Esophagus squamous epithelium (tissue), 5 donors: ENCODE measurements around the gene LGALS13. TPM values are rescaled to one million over a fixed set of nuclear protein-coding genes. Genes with fewer than 3 reads are reported as not detected.

Experiments
- DNase-seq: peaks from one replicate; lab custom pipeline; 2025; lab: John Stamatoyannopoulos, UW
- H3K27ac ChIP-seq, 4 donors: fragments of 200-600 bp; sonication (generic); one replicate each; pipeline ENCODE4 v1.5.1; 2016 to 2019; ENCODE audit warnings: mild to moderate bottlenecking in 1 of 4
- H3K27me3 ChIP-seq, 4 donors: fragments of 200-600 bp; sonication (generic); 1 replicate in 3 of 4; 2 replicates in 1 of 4; pipeline versions ENCODE4 v1.5.1 to v1.6.0; 2017 to 2021; ENCODE audit warnings: antibody characterized with exemption in 1 of 4
- H3K36me3 ChIP-seq, 3 donors: fragments of 200-600 bp; sonication (generic); one replicate each; pipeline ENCODE4 v1.5.1; 2016 to 2019
- H3K4me1 ChIP-seq, 3 donors: fragments of 200-600 bp; sonication (generic); one replicate each; pipeline ENCODE4 v1.5.1; 2017 to 2019
- H3K4me3 ChIP-seq, 4 donors: fragments of 200-600 bp; sonication (generic); 1 replicate in 3 of 4; 2 replicates in 1 of 4; pipeline ENCODE4 v1.5.1; 2016 to 2019; ENCODE audit warnings: mild to moderate bottlenecking in 2 of 4, moderate library complexity in 1 of 4
- H3K9me3 ChIP-seq, 3 donors: fragments of 200-600 bp; sonication (generic); one replicate each; pipeline ENCODE4 v1.5.1; 2016 to 2019
- POLR2A ChIP-seq, 4 donors: fragments of 450-650 bp; IDR thresholded peaks; one replicate each; pipeline ENCODE4 v1.6.1; 2017; ENCODE audit warnings: antibody characterized with exemption in 4 of 4, mild to moderate bottlenecking in 4 of 4, moderate library complexity in 3 of 4
- WGBS, 2 donors: methylation state at CpG; one replicate each; pipeline ENCODE4 v1.1.5; 2018; 5-methylcytosine and 5-hydroxymethylcytosine counted together
- intact Hi-C: fragments of 100-400 bp; cut with DNase I; formaldehyde crosslinking; loops from one replicate; pipeline ENCODE4 v1.15.0; 2022
- total RNA-seq, 4 donors: library from RNA; depleted of rRNA; stranded (reverse); fragments of >200 nt; gene quantifications; one replicate each; pipeline ENCODE4 v1.1.0, GENCODE V29; 2016
- TF ChIP-seq, protein P1 (sequence below), 6 experiments: fragments of 450-650 bp in 4 of 6; fragments of 200-600 bp in 2 of 6; sonication (generic) in 2 of 6; IDR thresholded peaks; one replicate each; pipeline ENCODE4 v1.5.1; 2016 to 2019; ENCODE audit warnings: antibody characterized with exemption in 6 of 6, mild to moderate bottlenecking in 4 of 6, moderate library complexity in 4 of 6
- donor health status: DM: yes; HTN: yes; CAD: no.

LGALS13 gene
- total RNA-seq, 4 donors from 2014 or later, result not detected

DNA sequence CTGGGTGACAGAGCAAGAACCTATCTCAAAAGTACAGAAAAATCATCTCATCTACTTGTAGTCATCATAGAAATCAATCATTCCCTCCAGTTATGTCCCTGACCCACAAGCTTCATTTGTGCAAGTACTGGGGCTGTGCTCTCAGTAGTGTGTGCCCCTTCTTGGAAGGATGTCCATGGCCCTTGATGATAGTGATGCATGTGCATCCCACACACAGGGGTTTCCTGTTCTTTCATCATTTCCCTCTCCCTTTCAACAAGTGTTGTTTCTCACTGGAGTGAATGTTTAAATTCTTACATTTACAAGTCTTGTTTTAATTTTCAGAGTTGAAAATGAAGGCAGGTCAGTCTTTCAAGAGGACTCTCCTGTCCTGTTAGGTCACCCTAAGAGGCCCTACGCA is 1.5 kb downstream of the LGALS13 start:
- H3K27ac ChIP-seq, result no peak overlapping the region
- no peaks in the 10 kb centered on the region for H3K36me3 ChIP-seq
- 80 to 91% methylated on average over 1 of the region's 1 CpG for WGBS, 2 donors
- H3K4me1 ChIP-seq, result no peaks in the 10 kb centered on the region
- intact Hi-C loops, result no loop called here
- DNase-seq, result no peak
- H3K27me3 ChIP-seq, result peaks cover 0 to 20% (median 0%) of the 10 kb centered on the region in 4 donors
- no peaks in the 10 kb centered on the region for H3K9me3 ChIP-seq
- no peak for TF ChIP-seq POLR2A (IDR thresholded peaks at IDR 0.05)
- TF ChIP-seq, protein P1, sequence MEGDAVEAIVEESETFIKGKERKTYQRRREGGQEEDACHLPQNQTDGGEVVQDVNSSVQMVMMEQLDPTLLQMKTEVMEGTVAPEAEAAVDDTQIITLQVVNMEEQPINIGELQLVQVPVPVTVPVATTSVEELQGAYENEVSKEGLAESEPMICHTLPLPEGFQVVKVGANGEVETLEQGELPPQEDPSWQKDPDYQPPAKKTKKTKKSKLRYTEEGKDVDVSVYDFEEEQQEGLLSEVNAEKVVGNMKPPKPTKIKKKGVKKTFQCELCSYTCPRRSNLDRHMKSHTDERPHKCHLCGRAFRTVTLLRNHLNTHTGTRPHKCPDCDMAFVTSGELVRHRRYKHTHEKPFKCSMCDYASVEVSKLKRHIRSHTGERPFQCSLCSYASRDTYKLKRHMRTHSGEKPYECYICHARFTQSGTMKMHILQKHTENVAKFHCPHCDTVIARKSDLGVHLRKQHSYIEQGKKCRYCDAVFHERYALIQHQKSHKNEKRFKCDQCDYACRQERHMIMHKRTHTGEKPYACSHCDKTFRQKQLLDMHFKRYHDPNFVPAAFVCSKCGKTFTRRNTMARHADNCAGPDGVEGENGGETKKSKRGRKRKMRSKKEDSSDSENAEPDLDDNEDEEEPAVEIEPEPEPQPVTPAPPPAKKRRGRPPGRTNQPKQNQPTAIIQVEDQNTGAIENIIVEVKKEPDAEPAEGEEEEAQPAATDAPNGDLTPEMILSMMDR (IDR thresholded peaks at IDR 0.05), result no peak
- no peak overlapping the region for H3K4me3 ChIP-seq

DNA sequence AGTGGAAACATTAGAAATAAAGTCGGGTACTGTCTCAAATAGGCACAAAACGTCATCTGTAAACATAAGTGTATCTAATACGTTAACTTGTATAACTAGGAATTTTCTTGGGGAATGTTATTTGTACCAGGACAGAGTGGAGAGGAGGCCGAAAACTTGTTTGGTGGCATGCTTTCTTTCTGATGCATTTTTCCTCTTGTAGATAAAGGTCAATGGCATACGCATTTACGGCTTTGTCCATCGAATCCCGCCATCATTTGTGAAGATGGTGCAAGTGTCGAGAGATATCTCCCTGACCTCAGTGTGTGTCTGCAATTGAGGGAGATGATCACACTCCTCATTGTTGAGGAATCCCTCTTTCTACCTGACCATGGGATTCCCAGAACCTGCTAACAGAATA is 4.7 kb downstream of the LGALS13 start:
- TF ChIP-seq POLR2A (IDR thresholded peaks at IDR 0.05), result no peak
- TF ChIP-seq, protein P1 (IDR thresholded peaks at IDR 0.05), result no peak
- Histone ChIP-seq H3K36me3 (no peaks in the 10 kb centered on the region), H3K27me3 (peaks cover 0 to 9% (median 0%) of the 10 kb centered on the region in 4 donors), H3K27ac (no peak overlapping the region), H3K4me1 (no peaks in the 10 kb centered on the region), H3K9me3 (no peaks in the 10 kb centered on the region), H3K4me3 (no peak overlapping the region)
- intact Hi-C loops, result no loop called here
- DNase-seq, result no peak
- WGBS, 2 donors, result 82 to 85% methylated on average over 9 of the region's 9 CpGs

DNA sequence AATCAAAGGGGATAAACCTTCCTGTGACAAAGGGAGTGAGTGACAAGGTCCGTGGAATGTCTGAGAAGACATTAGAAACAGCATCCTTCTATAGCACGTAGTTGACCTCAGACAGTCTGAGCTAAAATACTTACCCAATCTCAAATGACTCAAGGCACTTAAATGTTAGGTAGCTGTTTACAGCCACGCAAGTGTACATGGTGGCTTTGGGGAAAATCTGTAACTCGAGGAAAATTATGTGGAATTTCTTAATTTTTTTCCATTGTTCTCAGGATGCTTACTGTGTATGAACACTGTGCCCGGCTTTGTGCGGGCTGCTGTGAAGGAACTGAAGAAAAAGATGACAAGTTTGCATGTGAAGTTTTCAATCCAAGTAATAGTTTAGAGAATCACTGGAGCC is 5.2 kb downstream of the LGALS13 start:
- no peak for TF ChIP-seq POLR2A (IDR thresholded peaks at IDR 0.05)
- TF ChIP-seq, protein P1 (IDR thresholded peaks at IDR 0.05), result no peak
- Histone ChIP-seq H3K4me3 (no peak overlapping the region), H3K27me3 (peaks cover 0 to 9% (median 0%) of the 10 kb centered on the region in 4 donors), H3K36me3 (no peaks in the 10 kb centered on the region), H3K27ac (no peak overlapping the region), H3K9me3 (no peaks in the 10 kb centered on the region), H3K4me1 (no peaks in the 10 kb centered on the region)
- 62 to 68% methylated on average over 6 of the region's 6 CpGs for WGBS, 2 donors
- DNase-seq, result no peak
- intact Hi-C loops, result no loop called here

DNA sequence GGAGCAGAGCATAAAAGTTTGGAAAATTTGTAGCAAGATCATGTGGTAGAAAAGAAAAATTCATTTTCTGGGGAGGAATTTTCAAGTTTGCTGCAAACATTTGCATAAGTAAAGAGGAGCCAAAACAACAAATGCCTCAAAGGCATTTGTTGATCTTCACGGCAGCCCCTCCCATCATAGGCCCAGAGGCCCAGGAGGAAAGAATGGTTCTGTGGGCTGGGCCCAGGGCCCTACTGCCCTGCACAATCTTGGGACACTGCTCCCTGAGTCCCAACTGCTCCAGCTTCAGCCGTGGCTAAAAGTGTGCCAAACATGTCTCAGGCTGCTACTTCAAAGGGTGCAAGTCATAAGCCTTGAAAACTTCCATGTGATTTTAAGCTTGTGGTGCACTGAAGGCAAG is 11.3 kb downstream of the LGALS13 start:
- H3K9me3 ChIP-seq, result peaks cover 0 to 11% (median 4%) of the 10 kb centered on the region in 3 donors
- no peaks in the 10 kb centered on the region for H3K27me3 ChIP-seq
- no peak overlapping the region for H3K27ac ChIP-seq
- 60 to 86% methylated on average over 1 to 2 of the region's 2 CpGs for WGBS, 2 donors
- no peak for DNase-seq
- no peaks in the 10 kb centered on the region for H3K36me3 ChIP-seq
- H3K4me3 ChIP-seq, result no peak overlapping the region
- H3K4me1 ChIP-seq, result no peaks in the 10 kb centered on the region
- intact Hi-C loops, result no loop called here
- TF ChIP-seq, protein P1 (IDR thresholded peaks at IDR 0.05), result no peak
- TF ChIP-seq POLR2A (IDR thresholded peaks at IDR 0.05), result no peak

DNA sequence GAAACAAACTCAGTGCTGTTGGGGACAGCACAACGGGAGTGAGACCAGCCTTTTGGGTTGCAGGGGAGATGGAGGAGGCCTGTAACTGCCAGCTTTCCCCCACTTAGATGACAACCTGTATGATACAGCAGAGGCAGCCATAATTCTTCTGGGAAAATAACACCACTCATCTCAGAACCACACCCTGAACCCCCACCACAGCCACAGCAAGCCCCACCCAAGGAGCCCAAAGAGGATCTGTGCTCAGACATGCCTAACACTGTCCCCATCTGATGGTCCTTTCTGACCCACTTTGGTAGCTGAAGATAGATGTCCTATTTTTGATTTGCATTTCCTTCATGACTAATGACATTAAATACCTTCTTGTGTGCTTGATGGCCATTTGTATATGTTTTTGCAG is 15.4 kb downstream of the LGALS13 start:
- intact Hi-C loops, result no loop called here

More for the DNA sequence above, 15.4 kb downstream of the LGALS13 start:
- Histone ChIP-seq H3K27me3 (peaks cover 0 to 24% (median 0%) of the 10 kb centered on the region in 4 donors), H3K9me3 (peaks cover 0 to 11% (median 4%) of the 10 kb centered on the region in 3 donors), H3K36me3 (no peaks in the 10 kb centered on the region), H3K4me3 (no peak overlapping the region), H3K27ac (no peak overlapping the region), H3K4me1 (no peaks in the 10 kb centered on the region)
- TF ChIP-seq, protein P1 (IDR thresholded peaks at IDR 0.05), result no peak
- no peak for TF ChIP-seq POLR2A (IDR thresholded peaks at IDR 0.05)
- no peak for DNase-seq
- 38 to 75% methylated on average over 1 of the region's 1 CpG for WGBS, 2 donors
